ENCODE results near the gene RNF5. TPM values are rescaled to one million over a fixed set of nuclear protein-coding genes. Genes with fewer than 3 reads are reported as not detected.
"Not testable (repeated sequence)": the region's sequence is repeated elsewhere in the genome, so short reads cannot be mapped to it uniquely, and the experiment has no call there.

The RNF5 gene
- total and polyA plus RNA-seq, 10 donors = 36.0 to 77.8 (median 56.1) TPM

DNA sequence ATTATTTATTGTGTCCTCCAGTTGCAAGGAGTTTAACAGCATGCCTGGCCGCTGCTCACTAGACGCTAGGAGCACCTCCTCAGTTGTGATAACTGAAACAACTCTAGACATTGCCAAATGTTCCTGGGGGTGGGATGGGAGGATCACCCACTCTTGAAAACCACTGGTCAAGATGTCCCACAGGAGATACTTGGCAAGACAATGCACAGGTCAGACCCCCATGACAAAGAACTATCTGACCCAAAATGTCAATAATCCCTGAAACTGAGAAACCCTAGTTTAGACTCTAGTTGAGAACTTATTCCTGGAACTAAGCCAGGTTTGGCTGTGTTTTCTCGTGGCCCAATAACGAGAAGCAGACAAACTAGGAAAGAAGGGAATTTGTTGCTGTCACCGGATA lies 38.6 kb upstream of the RNF5 start:
- Histone ChIP-seq H3K9me3 (no peaks in the 10 kb centered on the region), H3K27me3 (replicated peaks in 1 of 7) (no peaks in the 10 kb centered on the region), H3K36me3 (no peaks in the 10 kb centered on the region), H3K27ac (no peak overlapping the region), H3K4me3 (no peak overlapping the region), H3K4me1 (no peaks in the 10 kb centered on the region)
- DNase-seq = no peak
- intact Hi-C loops (cut with DNase I; ENCODE audit: low total_unique reads) = no loop called here
- TF ChIP-seq POLR2AphosphoS5 (IDR thresholded peaks at IDR 0.05) = no peak
- TF ChIP-seq, protein P1, sequence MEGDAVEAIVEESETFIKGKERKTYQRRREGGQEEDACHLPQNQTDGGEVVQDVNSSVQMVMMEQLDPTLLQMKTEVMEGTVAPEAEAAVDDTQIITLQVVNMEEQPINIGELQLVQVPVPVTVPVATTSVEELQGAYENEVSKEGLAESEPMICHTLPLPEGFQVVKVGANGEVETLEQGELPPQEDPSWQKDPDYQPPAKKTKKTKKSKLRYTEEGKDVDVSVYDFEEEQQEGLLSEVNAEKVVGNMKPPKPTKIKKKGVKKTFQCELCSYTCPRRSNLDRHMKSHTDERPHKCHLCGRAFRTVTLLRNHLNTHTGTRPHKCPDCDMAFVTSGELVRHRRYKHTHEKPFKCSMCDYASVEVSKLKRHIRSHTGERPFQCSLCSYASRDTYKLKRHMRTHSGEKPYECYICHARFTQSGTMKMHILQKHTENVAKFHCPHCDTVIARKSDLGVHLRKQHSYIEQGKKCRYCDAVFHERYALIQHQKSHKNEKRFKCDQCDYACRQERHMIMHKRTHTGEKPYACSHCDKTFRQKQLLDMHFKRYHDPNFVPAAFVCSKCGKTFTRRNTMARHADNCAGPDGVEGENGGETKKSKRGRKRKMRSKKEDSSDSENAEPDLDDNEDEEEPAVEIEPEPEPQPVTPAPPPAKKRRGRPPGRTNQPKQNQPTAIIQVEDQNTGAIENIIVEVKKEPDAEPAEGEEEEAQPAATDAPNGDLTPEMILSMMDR (IDR thresholded peaks at IDR 0.05 in 8 of 11, conservative IDR thresholded peaks at IDR 0.05 in 3 of 11) = no peak
- no peak for TF ChIP-seq POLR2A (IDR thresholded peaks at IDR 0.05)
- 69 to 89% (median 79%) methylated on average over 5 of the region's 5 CpGs for WGBS, 5 donors

- intact Hi-C loops (cut with DNase I; ENCODE audit: low total_unique reads) = no loop called here
- Histone ChIP-seq H3K36me3 (no peaks in the 10 kb centered on the region), H3K9me3 (no peaks in the 10 kb centered on the region), H3K27ac (no peak overlapping the region), H3K4me3 (no peak overlapping the region), H3K27me3 (replicated peaks in 1 of 7) (no peaks in the 10 kb centered on the region), H3K4me1 (no peaks in the 10 kb centered on the region)
- TF ChIP-seq POLR2AphosphoS5 (IDR thresholded peaks at IDR 0.05) = no peak
- TF ChIP-seq, protein P1 (IDR thresholded peaks at IDR 0.05 in 8 of 11, conservative IDR thresholded peaks at IDR 0.05 in 3 of 11) = no peak
- no peak for TF ChIP-seq POLR2A (IDR thresholded peaks at IDR 0.05)
- no peak for DNase-seq
- WGBS, 5 donors = 55 to 88% (median 75%) methylated on average over 5 of the region's 5 CpGs
Measured at GRCh38 chr6:32140420-32141046, 37.7 kb upstream of the RNF5 start.

DNA sequence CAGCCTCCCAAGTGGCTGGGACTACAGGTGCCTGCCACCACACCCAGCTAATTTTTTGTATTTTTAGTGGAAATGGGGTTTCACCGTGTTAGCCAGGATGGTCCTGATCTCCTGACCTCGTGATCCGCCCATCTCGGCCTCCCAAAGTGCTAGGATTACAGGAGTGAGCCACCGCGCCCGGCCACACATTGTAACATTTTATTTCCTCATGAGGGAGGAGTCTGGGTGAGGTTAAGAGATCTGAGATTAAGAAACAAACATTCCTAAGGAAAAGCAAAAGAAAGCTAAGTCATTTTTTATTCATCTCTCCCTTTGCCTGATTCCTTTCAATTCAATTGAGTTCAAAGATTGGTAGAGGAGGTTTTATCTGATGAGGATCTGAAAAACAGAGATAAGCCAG lies 34.0 kb upstream of the RNF5 start:
- intact Hi-C loops (cut with DNase I; ENCODE audit: low total_unique reads); H3K9me3 ChIP-seq; DNase-seq; H3K36me3 ChIP-seq; H3K4me3 ChIP-seq; H3K27ac ChIP-seq: not testable (repeated sequence)
- WGBS, 5 donors = 79 to 92% (median 87%) methylated on average over 7 of the region's 7 CpGs
- peaks cover 0 to 14% (median 7%) of the 10 kb centered on the region in 6 donors for H3K4me1 ChIP-seq
- peaks cover 0 to 28% (median 16%) of the 10 kb centered on the region in 7 donors for H3K27me3 ChIP-seq (replicated peaks in 1 of 7)

GRCh38 chr6:32146287-32146686 lies 31.9 kb upstream of the RNF5 start:
- intact Hi-C loops (cut with DNase I; ENCODE audit: low total_unique reads) = no loop called here
- H3K4me3 ChIP-seq = no peak overlapping the region
- H3K36me3 ChIP-seq = no peaks in the 10 kb centered on the region
- DNase-seq = no peak
- peaks cover 0 to 35% (median 16%) of the 10 kb centered on the region in 6 donors for H3K4me1 ChIP-seq
- 81 to 92% (median 89%) methylated on average over 1 of the region's 1 CpG for WGBS, 5 donors
- peaks cover 0 to 49% (median 36%) of the 10 kb centered on the region in 7 donors for H3K27me3 ChIP-seq (replicated peaks in 1 of 7)
- H3K27ac ChIP-seq = no peak overlapping the region
- TF ChIP-seq, protein P1 (IDR thresholded peaks at IDR 0.05 in 8 of 11, conservative IDR thresholded peaks at IDR 0.05 in 3 of 11) = no peak
- no peak for TF ChIP-seq POLR2AphosphoS5 (IDR thresholded peaks at IDR 0.05)
- no peak for TF ChIP-seq POLR2A (IDR thresholded peaks at IDR 0.05)
- no peaks in the 10 kb centered on the region for H3K9me3 ChIP-seq
